ENCODE data around the gene HOMER2. TPM values are rescaled to one million over a fixed set of nuclear protein-coding genes. Genes with fewer than 3 reads are reported as not detected.

The HOMER2 gene
- total and polyA plus RNA-seq, 2 experiments from 2014 or later: 10.8 to 23.9 TPM

DNA sequence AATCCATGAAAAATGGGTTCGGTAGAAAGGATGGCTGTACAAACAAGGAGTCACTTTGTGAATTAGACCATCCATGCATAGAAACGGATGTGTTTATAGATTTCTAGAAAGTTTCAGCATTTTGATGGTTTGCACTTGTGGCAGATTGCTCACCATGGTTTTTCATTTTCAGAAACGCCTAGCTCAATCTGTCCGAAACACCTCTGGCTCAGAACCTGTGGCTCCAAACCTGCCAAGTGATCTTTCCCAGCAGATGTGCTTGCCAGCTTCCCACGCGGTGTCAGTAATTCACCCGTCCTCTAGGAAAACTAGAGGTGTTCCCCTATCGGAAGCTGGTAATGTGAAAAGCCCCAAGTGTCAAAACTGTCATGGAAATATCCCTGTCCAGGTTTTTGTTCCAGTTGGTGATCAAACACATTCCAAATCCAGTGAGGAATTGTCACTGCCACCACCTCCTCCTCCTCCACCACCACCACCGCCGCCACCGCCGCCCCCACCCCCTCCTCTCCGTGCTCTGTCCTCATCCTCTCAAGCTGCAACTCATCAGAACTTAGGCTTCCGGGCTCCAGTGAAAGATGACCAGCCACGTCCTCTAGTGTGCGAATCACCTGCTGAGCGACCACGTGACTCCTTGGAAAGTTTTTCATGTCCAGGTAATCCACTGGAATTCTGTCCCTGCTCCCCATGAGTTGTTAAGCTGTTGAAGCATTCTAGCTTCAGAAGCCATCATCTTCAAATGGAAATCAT lies 121.9 kb downstream of the HOMER2 start (continued):
- TF ChIP-seq ETS1 (IDR thresholded peaks at IDR 0.05) (no peak), CTCF (conservative IDR thresholded peaks at IDR 0.05; ENCODE audit: low read depth in 2 of 2) (no peak)

- Histone ChIP-seq H3K4me1 (ENCODE audit: insufficient read depth) (no peaks in the 10 kb centered on the region), H3K4me3 (no peak overlapping the region), H3K27me3 (ENCODE audit: insufficient read depth) (no peaks in the 10 kb centered on the region), H3F3A (replicated peaks; ENCODE audit: low read depth) (no peaks in the 10 kb centered on the region), H3K36me3 (ENCODE audit: insufficient read depth) (peaks cover 20% of the 10 kb centered on the region), H3K9me2 (ENCODE audit: insufficient read depth) (no peaks in the 10 kb centered on the region), H3K27ac (ENCODE audit: low read depth) (no peak overlapping the region), H2AFZ (no peak overlapping the region), H3K79me2 (replicated peaks; ENCODE audit: insufficient read depth) (no peaks in the 10 kb centered on the region), H4K20me1 (replicated peaks; ENCODE audit: insufficient read depth) (no peaks in the 10 kb centered on the region), H3K4me2 (no peak overlapping the region)
- no peak overlapping the region for H3K4me3 Mint-ChIP-seq
- no peak for ATAC-seq
- H3K36me3 Mint-ChIP-seq (ENCODE audit: low read depth): peaks cover 32% of the 10 kb centered on the region
- H3K27ac Mint-ChIP-seq: no peak overlapping the region
- no peaks in the 10 kb centered on the region for H3K9me3 Mint-ChIP-seq
- H3K4me1 Mint-ChIP-seq: no peaks in the 10 kb centered on the region
- no peaks in the 10 kb centered on the region for H3K27me3 Mint-ChIP-seq (ENCODE audit: insufficient read depth, low read depth, poor library complexity)
- no peak for DNase-seq (ENCODE audit: low spot score)
- TF ChIP-seq ZNF331 (CRISPR knock-in tag; IDR thresholded peaks at IDR 0.05; ENCODE audit: low read depth) (no peak), NANOG (IDR thresholded peaks at IDR 0.05; ENCODE audit: borderline replicate concordance) (no peak), ETS1 (IDR thresholded peaks at IDR 0.05) (no peak), POLR2AphosphoS5 (IDR thresholded peaks at IDR 0.05; ENCODE audit: low read depth) (no peak), CREB1 (CRISPR knock-in tag; IDR thresholded peaks at IDR 0.05; ENCODE audit: low read depth) (no peak), ZNF462 (CRISPR knock-in tag; IDR thresholded peaks at IDR 0.05) (no peak), JUNB (IDR thresholded peaks at IDR 0.05; ENCODE audit: unreplicated experiment) (no peak), ZNF114 (CRISPR knock-in tag; IDR thresholded peaks at IDR 0.05) (no peak), EZH2 (IDR thresholded peaks at IDR 0.05; ENCODE audit: low read depth, unreplicated experiment) (no peak)
These were observed 123.3 kb downstream of the HOMER2 start for GRCh38 chr15:82829234-82829633.

All from GM23338 (cell line).